ENCODE results near the gene SLC9A1.

SLC9A1 gene

GRCh38 chr1:27060891-27061290, 94.0 kb downstream of the SLC9A1 start:
- DNase-seq = no peak

- DNase-seq = no peak
Observed at GRCh38 chr1:27058966-27059669, 95.8 kb downstream of the SLC9A1 start.

- no peak for DNase-seq
Observed at GRCh38 chr1:27057801-27058625, 96.9 kb downstream of the SLC9A1 start.

- no peak for DNase-seq
Observed at GRCh38 chr1:27057389-27057788, 97.5 kb downstream of the SLC9A1 start.

DNA sequence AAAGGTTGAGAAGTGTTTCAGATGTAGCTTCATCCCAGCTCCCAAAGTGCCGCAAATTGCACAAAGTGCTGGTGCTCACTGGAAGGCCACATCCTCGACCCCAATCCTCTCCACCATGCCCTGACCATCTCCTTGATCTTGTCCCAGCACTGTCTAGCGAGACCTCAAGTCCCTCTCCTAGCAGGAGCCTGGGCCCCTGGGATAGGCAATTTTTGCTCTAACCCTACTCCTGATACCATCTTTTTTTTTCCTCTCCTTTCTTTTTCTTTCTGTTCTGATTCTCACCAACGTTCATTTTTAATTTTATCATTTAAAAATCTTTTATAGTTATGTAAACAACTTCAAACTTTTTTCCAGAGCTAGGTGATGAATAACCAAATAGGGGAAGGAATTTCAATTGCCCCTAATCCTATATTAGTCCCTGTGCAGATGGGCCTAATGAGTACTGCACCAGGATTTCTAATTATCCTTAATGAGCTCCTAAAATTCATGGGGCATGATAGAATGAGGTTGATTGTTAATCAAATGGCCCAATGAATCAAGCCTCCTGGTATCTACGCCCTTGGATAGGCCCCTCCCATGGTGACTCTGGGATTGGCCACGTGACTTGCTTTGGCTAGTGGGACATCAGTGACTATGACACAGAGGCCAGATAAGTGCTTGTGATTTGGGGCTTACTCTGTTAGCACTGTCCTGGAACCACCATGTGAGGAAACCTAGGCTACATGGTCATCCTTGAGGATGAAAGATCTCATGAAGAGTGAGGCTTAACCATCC, 100.8 kb downstream of the SLC9A1 start:
- no peak for DNase-seq

DNA sequence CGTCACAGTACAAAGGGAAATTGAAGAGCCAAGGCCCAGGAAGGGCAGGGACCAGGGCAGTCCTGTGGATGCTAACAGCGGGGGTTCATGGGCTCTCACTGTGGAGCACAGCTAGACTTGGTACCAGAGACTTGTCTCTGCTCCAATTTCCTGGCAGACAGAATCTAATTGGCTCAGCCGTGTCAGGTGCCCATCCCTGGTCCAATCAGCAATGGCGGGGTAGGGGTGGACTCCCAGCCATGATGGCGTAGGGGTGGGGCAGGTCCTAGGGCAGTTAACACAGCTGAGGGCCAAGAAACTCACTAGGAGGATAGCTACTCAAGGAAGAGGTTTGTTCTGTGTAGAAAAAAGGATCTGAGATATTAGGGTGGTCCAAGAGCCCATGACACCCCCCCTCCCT, 102.4 kb downstream of the SLC9A1 start:
- DNase-seq = no peak

- DNase-seq = no peak
Observed at GRCh38 chr1:27049607-27050006, 105.3 kb downstream of the SLC9A1 start.

GRCh38 chr1:27049100-27049499, 105.8 kb downstream of the SLC9A1 start:
- DNase-seq = no peak
